Measurements from ENCODE around the gene GSTM1.

Gene GSTM1

GRCh38 chr1:109642626-109643025, 45.0 kb upstream of the GSTM1 start:
- no peak for DNase-seq (ENCODE audit: low spot score)
- in situ Hi-C loops (cut with MboI; ENCODE audit: low pct_unique_long_range_greater_than_20kb, low sequenced_read_pairs, unreplicated experiment), result loop anchor here (5.0 to 10.0 kb wide), 2 partner anchors 130 to 342 kb away; partner anchors contain the start of gene AHCYL1
- no peak for TF ChIP-seq CTCF (IDR thresholded peaks at IDR 0.05; ENCODE audit: extremely low read depth, insufficient read depth, missing control alignments)

- DNase-seq (ENCODE audit: low spot score), result peak; percentile 82
- in situ Hi-C loops (cut with MboI; ENCODE audit: low pct_unique_long_range_greater_than_20kb, low sequenced_read_pairs, unreplicated experiment), result loop anchor here (5.0 to 10.0 kb wide), 2 partner anchors 129 to 341 kb away; partner anchors contain the start of gene AHCYL1
- TF ChIP-seq CTCF (IDR thresholded peaks at IDR 0.05; ENCODE audit: extremely low read depth, insufficient read depth, missing control alignments), result peak; percentile 96
These were observed 44.0 kb upstream of the GSTM1 start for GRCh38 chr1:109643385-109644230.

- no peak for DNase-seq (ENCODE audit: low spot score)
- in situ Hi-C loops (cut with MboI; ENCODE audit: low pct_unique_long_range_greater_than_20kb, low sequenced_read_pairs, unreplicated experiment), result loop anchor here (5.0 to 10.0 kb wide), 2 partner anchors 128 to 340 kb away; partner anchors contain the start of gene AHCYL1
- no peak for TF ChIP-seq CTCF (IDR thresholded peaks at IDR 0.05; ENCODE audit: extremely low read depth, insufficient read depth, missing control alignments)
These were observed 42.9 kb upstream of the GSTM1 start for GRCh38 chr1:109644670-109645069.

- TF ChIP-seq CTCF (IDR thresholded peaks at IDR 0.05; ENCODE audit: extremely low read depth, insufficient read depth, missing control alignments), result peak; percentile 37
- in situ Hi-C loops (cut with MboI; ENCODE audit: low pct_unique_long_range_greater_than_20kb, low sequenced_read_pairs, unreplicated experiment), result loop anchor here (10.0 kb wide), 1 partner anchor 335 kb away; the partner anchor contains the start of gene AHCYL1
These were observed 38.1 kb upstream of the GSTM1 start for GRCh38 chr1:109649491-109649914.

GRCh38 chr1:109650609-109651008, 37.0 kb upstream of the GSTM1 start:
- DNase-seq (ENCODE audit: low spot score), result no peak
- in situ Hi-C loops (cut with MboI; ENCODE audit: low pct_unique_long_range_greater_than_20kb, low sequenced_read_pairs, unreplicated experiment), result no loop called here
- TF ChIP-seq CTCF (IDR thresholded peaks at IDR 0.05; ENCODE audit: extremely low read depth, insufficient read depth, missing control alignments), result no peak

More at GRCh38 chr1:109649491-109649914, 38.1 kb upstream of the GSTM1 start:
- DNase-seq (ENCODE audit: low spot score), result no peak

- in situ Hi-C loops (cut with MboI; ENCODE audit: low pct_unique_long_range_greater_than_20kb, low sequenced_read_pairs, unreplicated experiment), result no loop called here
- DNase-seq (ENCODE audit: low spot score), result no peak
- TF ChIP-seq CTCF (IDR thresholded peaks at IDR 0.05; ENCODE audit: extremely low read depth, insufficient read depth, missing control alignments), result no peak
These were observed 35.2 kb upstream of the GSTM1 start for GRCh38 chr1:109652402-109652801.

Measured in GM13977 (cell line).